Putamen (tissue), 1 donor: ENCODE data around the gene TEPSIN.

Source experiments
- DNase-seq: peaks from one replicate; pipeline ENCODE4 v3.0.0-alpha.2; 2016; ENCODE audit warnings: low spot score

Gene TEPSIN

GRCh38 chr17:81197831-81198490 lies 40.9 kb downstream of the TEPSIN start:
- DNase-seq: no peak

GRCh38 chr17:81197409-81197795 lies 41.5 kb downstream of the TEPSIN start:
- no peak for DNase-seq

GRCh38 chr17:81196505-81197408 lies 42.1 kb downstream of the TEPSIN start:
- no peak for DNase-seq

- no peak for DNase-seq
Measured at GRCh38 chr17:81195941-81196495, 42.8 kb downstream of the TEPSIN start.

- DNase-seq: no peak
Measured at GRCh38 chr17:81194941-81195901, 43.6 kb downstream of the TEPSIN start.

GRCh38 chr17:81194225-81194760 lies 44.6 kb downstream of the TEPSIN start:
- no peak for DNase-seq

DNA sequence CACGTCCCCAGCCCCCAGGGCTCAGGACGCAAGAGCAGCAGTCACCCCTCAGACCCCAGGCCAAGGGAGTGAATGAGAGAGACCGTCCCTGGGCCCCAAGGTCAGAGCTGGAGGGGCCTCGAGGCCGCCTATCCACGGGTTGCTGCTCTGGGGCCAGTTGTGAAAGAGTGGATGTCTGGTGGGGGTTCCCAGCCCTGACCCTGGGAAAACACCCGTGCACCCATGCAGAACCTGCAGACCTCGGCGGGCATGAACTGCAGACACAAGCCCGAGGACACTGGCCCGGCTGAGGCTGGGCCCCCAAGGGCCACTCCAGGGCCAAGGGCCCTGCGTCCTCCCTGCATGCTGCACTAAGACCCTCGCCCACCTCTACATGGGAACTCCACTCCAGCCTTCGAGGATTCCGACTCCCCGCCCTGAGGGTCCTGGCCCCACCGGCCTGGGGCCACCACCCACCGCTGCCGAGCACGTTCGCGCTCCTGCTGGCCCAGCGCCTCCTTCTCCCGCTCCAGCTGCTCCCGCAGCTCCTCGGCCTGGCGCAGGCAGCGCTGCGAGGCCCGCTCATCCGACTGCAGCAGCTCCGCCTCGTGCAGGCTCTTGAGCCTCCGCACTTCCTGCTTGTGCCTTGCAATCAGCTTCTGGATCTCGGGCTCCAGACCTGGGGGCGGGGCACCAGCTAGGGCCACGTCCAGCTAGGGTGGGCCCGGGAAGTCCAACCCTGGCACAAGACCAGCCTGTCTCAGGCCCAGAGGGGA lies 45.2 kb downstream of the TEPSIN start:
- no peak for DNase-seq

- no peak for DNase-seq
Measured at GRCh38 chr17:81193051-81193410, 45.8 kb downstream of the TEPSIN start.

- no peak for DNase-seq
Measured at GRCh38 chr17:81192386-81193050, 46.3 kb downstream of the TEPSIN start.

GRCh38 chr17:81191646-81192045 lies 47.2 kb downstream of the TEPSIN start:
- DNase-seq: no peak

DNA sequence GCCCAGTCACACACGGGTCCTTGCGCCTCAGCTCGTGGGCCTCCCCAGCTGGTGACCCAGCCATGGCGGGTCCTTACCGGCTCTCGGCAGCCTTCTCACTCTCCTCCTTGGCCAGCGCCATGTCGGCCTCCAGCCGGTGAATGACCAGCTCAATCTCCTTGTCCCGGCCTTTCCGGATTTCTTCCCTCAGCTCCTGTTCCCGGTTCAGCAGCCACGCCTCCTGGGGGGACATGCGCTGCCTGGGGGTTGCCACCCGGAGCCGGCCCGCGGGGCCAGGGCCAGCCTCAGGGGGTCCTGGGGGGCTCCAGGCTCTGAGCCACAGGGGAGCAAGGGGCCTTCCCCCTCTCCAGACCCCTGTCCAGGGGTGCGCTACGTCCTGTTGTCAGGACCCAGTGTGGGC lies 47.7 kb downstream of the TEPSIN start:
- DNase-seq: no peak

GRCh38 chr17:81190591-81190990 lies 48.3 kb downstream of the TEPSIN start:
- no peak for DNase-seq

DNA sequence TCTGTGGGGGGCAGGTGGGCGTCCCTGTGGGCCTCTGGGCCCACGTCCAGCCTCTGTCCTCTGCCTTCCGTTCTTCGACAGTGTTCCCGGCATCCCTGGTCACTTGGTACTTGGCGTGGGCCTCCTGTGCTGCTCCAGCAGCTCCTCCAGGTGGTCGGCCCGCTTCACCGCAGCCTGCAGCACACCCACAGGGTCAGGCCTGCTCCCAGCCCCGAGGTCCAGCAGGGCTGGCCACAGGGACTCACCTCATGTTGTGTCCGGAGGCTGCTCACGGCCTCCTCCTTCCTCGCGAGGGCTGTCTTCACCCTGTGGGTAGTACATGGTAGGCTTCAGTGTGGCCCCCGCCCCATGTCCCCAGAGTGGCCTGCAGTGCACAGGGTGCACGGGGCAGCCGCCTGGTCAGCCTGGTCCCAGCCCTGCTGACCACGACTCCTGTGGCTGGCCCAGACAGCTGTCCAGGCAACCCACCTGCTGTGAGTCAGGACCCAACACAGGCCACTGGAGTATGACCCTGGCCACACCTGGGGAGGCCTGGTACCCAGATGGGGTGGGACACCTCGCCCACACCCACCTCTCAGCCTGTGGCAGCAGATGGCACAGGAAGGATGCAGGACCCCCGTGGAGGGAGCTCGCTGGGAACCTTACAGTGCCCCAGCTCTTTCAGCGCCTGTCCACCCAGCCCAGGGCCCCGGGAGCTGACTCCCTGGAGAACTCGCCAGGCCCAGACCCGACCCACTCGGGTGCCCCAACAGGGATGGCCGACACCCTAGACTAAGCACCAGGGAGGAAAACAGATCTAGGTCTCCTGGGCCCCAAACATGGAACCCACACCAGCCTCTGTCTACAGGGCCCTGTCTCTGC lies 49.0 kb downstream of the TEPSIN start:
- DNase-seq: peak; percentile 21

DNA sequence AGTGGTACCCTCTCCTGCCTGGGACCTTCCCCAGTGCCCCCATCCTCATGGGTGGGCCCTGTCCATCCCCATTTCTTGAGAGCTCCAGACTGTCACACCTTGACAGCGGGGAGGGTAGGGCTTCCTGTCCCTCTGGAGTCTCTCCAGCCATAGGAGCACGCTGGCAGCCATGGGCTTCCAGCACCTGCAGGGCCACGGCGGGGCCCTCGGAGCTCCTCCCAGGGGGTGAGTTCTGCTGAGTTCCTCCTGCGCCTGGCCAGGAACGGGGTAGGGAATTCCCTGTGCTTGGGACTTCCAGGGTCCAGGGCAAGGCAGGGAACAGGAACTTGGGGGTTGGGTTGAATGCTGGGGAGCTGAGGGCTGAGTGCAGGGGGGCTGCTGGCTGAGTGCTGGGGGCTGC lies 49.8 kb downstream of the TEPSIN start:
- DNase-seq: no peak

DNA sequence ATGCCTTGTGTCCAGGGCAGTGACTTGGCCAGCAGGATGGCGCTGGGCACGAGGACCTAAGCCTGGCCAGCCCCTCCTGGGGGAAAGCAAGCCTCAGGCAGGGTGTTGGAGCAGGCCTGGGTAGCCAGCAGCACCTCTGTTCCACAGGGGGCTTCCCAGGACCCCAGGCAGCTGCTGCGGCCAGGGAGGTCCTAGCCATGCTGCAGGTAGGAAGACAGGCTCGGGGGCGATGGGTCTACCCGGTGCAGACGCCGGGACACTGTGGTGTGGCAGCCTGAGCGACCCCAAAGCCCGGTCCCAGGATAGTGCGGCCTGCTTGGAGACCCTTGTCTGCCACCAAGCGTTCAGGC lies 50.4 kb downstream of the TEPSIN start:
- no peak for DNase-seq

GRCh38 chr17:81187586-81188490 lies 51.0 kb downstream of the TEPSIN start:
- DNase-seq: no peak

- DNase-seq: no peak
Measured at GRCh38 chr17:81187120-81187519, 51.7 kb downstream of the TEPSIN start.

DNA sequence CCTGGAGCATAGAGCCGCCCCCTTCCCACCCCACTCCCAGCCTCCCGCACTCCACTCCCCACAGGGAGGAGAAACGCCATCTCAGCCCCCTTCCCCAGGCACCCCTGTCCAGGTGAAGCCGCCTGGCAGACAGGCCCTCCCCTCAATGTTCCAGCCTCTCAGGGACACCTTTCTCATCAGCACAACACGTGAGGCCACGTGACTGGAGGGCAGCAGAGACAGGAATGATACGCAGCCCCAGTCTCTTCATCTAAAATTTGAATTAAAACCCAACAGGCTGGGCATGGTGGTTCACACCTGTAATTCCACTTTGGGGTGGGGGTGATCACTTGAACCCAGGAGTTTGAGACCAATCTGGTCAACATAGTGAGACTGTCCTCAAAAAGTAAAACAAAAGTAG lies 52.7 kb downstream of the TEPSIN start:
- DNase-seq: no peak

- DNase-seq: no peak
Measured at GRCh38 chr17:81184555-81184954, 54.3 kb downstream of the TEPSIN start.
